Activated gamma-delta T cell (primary cell): ENCODE measurements around the gene HCAR2.
"Not testable (repeated sequence)": the region's sequence is repeated elsewhere in the genome, so short reads cannot be mapped to it uniquely, and the experiment has no call there.

Source experiments
- DNase-seq: peaks from one replicate; lab custom pipeline; 2025; lab: John Stamatoyannopoulos, UW

HCAR2 gene

GRCh38 chr12:122716658-122717057 lies 13.5 kb upstream of the HCAR2 start, which contains the start of gene HCAR3:
HCAR3 (minus strand) TSS chr12:122716811; CDS start chr12:122716737, 74 bp downstream.
- DNase-seq: not testable (repeated sequence)

GRCh38 chr12:122715211-122715610 lies 12.1 kb upstream of the HCAR2 start:
- DNase-seq: not testable (repeated sequence)

GRCh38 chr12:122713491-122714188 lies 10.5 kb upstream of the HCAR2 start:
- DNase-seq: not testable (repeated sequence)

GRCh38 chr12:122711266-122711665 lies 8.1 kb upstream of the HCAR2 start:
- DNase-seq: not testable (repeated sequence)

- not testable (repeated sequence) for DNase-seq
These were observed 7.2 kb upstream of the HCAR2 start for GRCh38 chr12:122710341-122710740.

GRCh38 chr12:122709287-122709686 lies 6.1 kb upstream of the HCAR2 start:
- not testable (repeated sequence) for DNase-seq

- DNase-seq: not testable (repeated sequence)
These were observed 684 bp upstream of the HCAR2 start for GRCh38 chr12:122703841-122704240.

- not testable (repeated sequence) for DNase-seq
These were observed 1.7 kb downstream of the HCAR2 start for GRCh38 chr12:122701481-122701880.

- DNase-seq: not testable (repeated sequence)
These were observed 3.0 kb downstream of the HCAR2 start for GRCh38 chr12:122700038-122700710.

- not testable (repeated sequence) for DNase-seq
These were observed 6.2 kb downstream of the HCAR2 start for GRCh38 chr12:122696922-122697321.

GRCh38 chr12:122691566-122691965 lies 11.6 kb downstream of the HCAR2 start:
- DNase-seq: no peak

GRCh38 chr12:122688291-122688690 lies 14.9 kb downstream of the HCAR2 start:
- DNase-seq: no peak

GRCh38 chr12:122687086-122687485 lies 16.1 kb downstream of the HCAR2 start:
- DNase-seq: no peak

- no peak for DNase-seq
These were observed 16.6 kb downstream of the HCAR2 start for GRCh38 chr12:122686538-122686937.

GRCh38 chr12:122684297-122684813 lies 18.8 kb downstream of the HCAR2 start:
- DNase-seq: no peak

GRCh38 chr12:122681814-122682213 lies 21.3 kb downstream of the HCAR2 start:
- DNase-seq: no peak

GRCh38 chr12:122680989-122681388 lies 22.2 kb downstream of the HCAR2 start:
- DNase-seq: not testable (repeated sequence)

- DNase-seq: not testable (repeated sequence)
These were observed 26.4 kb downstream of the HCAR2 start for GRCh38 chr12:122676781-122677180.

- DNase-seq: not testable (repeated sequence)
These were observed 27.1 kb downstream of the HCAR2 start for GRCh38 chr12:122676015-122676414.

- no peak for DNase-seq
These were observed 30.6 kb downstream of the HCAR2 start for GRCh38 chr12:122672515-122672914.

- no peak for DNase-seq
These were observed 33.6 kb downstream of the HCAR2 start for GRCh38 chr12:122669397-122670070.

GRCh38 chr12:122668268-122668667 lies 34.9 kb downstream of the HCAR2 start:
- no peak for DNase-seq
